NCI-H2029 (cell line): ENCODE results near the gene TRIM71.
"Not testable (repeated sequence)": the region's sequence is repeated elsewhere in the genome, so short reads cannot be mapped to it uniquely, and the experiment has no call there.

Experiments
- DNase-seq: peaks from one replicate; lab custom pipeline; 2025; lab: John Stamatoyannopoulos, UW

The TRIM71 gene

DNA sequence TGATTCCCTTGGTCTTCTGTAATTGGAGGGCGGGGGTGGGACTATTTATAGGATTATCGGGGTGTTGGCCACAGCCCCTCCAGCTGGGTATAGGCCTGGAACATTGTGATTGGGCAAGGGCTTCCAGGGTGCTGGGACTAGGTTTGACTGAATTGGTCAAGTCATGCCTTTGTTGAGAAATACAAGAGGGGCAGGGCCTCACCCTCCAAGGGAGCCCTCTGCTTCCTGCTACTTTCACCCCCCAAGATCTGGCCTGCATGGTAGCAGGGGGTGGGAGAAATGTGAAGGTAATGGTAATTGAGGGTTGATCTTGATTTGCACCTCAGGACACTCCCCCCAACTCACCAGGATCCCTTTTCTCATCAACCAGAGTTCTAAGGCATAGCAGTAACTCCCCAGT, 25.2 kb downstream of the TRIM71 start:
- DNase-seq = no peak

DNA sequence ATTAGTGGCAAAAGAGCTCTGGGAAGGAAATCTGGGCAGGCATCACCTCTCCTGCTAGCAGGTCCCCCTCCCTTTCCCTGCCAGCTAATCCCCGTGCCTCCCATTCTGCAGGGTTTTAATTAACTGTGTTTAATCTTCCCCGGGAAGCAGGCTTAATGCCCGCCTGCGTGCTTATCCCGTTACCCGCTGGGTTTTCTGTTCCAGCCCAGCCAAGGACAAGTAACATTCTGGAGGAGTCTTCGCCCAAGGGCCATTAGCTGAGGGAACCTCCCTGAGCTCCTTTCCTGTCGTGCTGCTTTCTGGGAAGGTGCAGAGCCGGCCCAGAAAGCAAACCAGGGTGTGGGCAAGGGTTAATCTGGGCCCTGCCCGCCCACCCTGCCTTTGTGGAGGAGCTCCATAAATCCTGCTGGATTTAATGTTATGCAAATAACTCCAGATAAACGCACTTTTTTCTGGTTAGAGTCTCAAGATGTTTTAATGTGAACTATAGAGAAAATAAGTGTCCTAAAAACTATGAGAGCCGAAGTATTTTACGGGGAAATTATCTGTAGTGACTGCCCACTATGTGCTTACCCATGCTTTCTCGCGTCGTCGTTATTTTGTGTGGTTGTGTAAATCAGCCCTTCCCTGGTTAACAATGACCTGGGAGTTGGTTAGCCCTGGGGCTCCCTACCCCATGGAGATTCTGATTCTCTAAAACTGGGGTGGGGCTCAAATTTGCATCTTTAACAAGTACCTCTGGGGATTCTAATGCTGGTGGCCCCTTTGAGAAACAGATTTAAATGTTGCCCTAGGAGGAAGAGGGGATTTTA, 25.9 kb downstream of the TRIM71 start:
- no peak for DNase-seq

DNA sequence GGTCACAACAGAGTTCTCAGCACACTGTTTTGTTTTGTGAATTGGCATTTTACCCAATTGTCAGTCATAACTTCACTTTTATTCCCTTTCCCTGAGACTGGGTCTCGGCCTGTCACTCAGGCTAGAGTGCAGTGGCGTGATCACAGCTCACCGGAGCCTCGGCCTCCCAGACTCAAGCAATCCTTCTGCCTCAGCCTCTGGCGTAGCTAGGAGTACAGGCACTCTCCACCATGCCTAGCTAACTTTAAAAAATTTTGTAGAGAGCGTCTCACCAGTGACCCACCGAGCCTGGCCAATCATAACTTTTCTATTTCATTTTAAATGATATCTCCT, 26.5 kb downstream of the TRIM71 start:
- no peak for DNase-seq

DNA sequence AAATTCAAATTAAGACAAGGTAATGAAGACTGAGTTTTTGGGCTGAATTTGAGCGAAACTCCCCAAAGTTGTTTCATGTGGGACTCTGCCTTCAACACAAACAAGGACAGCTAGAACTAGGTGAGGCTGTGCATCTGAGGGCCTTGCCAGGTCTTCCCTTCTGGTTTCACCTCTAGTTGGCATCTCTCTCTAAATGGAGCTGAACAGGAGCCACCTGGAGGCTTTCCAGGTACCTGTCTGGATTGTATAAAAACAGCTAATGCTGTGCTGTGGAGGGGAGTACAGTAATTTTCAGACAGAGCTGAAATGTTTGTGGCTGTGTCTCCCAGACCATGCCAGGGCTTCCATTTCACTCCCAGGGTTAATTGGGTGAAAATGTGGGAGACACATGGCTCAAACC, 27.1 kb downstream of the TRIM71 start:
- DNase-seq = peak; percentile 40

DNA sequence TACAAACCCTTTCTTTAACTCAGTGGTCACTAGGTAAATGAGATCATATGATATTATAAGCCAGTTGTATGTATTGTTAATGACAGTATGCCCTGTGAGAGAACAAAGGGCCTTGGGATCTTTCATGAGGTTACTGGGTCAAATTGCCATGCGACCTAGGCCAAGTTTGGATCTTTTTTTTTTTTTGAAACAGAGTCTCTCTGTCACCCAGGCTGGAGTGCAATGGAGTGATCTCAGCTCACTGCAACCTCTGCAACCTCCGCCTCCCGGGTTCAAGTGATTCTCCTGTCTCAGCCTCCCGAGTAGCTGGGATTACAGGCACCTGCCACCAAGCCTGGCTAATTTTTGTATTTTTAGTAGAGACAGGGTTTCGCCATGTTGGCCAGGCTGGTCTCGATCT, 27.7 kb downstream of the TRIM71 start:
- DNase-seq = not testable (repeated sequence)

DNA sequence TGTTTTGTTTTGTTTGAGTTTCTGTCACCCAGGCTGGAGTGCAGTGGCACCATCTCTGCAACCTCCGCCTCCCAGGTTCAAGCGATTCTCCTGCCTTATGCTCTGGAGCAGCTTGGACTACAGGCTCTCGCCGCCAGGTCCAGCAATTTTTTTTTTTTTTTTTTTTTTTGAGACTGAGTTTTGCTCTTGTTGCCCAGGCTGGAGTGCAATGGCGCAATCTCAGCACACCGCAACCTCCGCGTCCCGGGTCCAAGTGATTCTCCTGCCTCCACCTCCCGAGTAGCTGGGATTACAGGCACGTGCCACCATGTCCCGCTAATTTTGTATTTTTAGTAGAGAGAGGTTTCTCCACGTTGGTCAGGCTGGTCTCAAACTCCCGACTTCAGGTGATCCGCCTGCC, 29.2 kb downstream of the TRIM71 start:
- DNase-seq = not testable (repeated sequence)

DNA sequence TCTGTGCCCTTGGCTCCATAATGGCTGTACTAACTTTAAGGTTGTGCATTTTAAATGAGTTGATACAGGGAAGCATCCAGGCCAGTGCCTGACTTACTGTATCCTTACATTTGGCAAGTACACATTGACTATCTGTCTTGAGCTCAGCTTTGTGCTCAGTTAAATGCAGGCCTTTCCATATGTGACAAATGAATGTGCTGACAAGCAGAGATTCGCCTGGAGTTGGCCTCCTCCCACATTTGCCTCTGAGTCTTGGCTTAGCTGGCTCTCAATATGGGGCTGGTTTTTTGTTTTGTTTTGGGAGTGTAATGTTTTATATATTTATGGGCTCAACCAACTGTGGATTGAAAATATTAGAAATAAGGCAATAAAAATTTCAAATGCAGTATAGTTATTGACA, 29.7 kb downstream of the TRIM71 start:
- no peak for DNase-seq

DNA sequence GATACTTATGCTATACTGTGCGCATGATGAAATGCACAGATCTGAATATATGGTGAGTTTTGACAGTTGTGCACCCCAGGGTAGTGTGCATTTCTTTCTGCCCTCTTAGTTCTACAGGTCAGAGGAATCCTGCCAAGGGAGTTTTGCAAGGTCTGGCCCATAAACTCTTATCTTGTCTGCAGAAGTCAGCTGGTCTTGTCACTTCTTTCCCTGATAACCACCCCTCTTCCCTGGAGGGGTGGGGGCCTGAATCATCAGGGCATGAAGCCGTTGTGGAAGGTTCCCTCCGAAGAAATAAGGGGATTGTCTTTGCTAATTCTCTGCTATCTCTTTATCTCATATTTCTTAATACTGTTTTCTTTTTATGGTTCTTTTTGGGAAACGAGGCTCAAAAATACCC, 30.4 kb downstream of the TRIM71 start:
- no peak for DNase-seq

DNA sequence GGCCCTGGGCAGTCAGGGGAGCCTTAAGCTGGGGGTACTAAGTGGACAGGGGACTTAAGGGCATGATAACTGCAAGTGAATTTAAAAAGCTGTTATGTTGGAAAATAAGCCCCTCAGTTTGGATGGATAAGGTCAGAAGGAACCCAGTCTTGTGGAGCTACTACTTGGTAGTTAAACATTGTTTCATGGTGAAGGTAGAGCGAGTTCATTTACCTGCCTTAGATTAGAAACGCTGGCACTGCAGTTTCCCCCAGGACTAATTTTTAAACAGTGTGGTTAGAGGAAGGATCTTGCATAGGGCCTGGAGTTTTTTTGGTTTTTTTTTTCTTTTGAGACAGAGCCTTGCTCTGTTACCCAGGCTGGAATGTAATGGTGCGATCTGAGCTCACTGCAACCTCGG, 31.2 kb downstream of the TRIM71 start:
- no peak for DNase-seq

DNA sequence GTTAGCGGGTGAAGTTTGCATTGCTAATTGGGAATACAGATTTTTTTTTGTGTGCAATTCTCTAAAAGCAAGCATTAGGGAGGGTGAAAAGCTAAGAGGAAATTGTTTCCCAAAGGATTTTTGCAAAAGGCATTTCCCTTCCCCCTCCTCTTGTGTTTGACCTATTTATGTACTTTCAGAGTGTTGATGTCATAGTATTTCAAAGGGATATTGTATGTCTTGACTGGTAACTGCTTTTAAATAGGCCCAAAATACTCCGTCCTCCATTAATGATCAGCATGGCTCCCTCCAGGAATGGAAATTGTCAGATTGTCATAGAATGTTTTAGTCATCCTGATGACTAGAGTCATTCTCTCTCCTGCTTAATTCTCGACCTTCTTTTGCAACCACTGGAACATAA, 32.4 kb downstream of the TRIM71 start:
- DNase-seq = no peak

DNA sequence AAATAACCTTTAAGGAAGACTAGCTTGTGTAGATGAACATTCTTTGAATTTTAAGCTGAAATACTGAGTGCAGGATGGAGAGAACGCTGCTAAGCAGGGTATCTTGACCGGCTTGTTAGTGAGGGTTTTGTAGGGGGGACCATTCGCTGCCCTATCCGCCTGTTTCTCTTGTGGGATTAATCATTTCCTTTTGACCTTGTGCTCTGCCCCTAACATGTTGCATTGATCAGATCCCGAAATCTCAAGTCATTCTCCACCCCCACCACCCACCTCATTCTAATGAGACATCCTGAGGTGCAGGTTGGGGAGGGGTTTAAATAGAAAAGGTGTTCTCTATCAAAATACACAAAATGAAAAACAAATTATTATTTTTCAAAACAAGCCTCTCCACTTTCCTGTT, 32.8 kb downstream of the TRIM71 start:
- no peak for DNase-seq

DNA sequence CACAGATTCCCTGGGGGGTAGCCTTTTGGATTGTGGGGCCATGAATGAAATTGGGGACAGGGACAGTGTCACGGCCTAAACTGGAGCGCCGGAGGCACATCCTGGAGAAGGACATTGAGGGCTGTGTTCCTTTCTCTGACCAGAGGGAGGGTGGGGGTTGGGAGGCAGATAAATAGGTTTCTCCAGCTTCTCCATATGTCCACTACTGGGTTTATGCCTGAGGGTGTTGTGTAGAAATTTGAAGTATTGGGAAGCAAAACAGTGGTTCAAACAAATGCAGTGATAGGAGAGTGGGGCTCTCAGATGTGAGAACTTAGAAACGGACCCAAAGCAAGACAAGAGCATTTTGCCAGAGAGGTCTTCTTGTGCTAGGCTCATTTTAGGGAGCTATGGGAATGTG, 34.3 kb downstream of the TRIM71 start:
- DNase-seq = no peak

DNA sequence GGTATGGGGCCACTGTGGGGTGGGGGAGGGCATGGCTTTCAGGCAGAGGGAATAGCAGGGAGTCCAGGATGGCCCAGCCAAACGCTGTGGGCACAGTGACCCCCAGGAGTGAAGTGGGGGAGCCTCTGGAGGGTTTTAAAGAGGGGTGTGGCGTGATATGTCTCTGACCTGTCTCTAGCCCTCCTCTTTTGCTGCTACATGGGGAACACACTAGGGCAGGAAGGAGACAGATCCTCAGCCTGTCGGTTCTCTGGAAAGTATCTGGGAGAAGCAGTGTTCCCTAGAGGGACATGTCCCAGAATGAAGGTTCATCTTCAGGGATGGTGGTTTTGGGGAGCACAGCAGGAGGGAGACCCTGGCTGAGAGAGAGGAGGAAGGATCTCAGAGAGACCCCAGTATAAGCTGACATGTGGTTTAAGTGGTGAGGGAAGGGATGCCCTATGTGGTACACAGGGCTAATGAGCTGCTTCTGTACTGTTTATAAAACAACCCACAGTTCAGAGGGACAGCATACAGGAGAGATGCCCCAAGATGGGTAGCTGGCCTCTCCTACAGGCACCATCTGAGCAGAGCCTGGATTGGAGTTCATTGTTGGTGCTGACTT, 37.7 kb downstream of the TRIM71 start:
- no peak for DNase-seq

DNA sequence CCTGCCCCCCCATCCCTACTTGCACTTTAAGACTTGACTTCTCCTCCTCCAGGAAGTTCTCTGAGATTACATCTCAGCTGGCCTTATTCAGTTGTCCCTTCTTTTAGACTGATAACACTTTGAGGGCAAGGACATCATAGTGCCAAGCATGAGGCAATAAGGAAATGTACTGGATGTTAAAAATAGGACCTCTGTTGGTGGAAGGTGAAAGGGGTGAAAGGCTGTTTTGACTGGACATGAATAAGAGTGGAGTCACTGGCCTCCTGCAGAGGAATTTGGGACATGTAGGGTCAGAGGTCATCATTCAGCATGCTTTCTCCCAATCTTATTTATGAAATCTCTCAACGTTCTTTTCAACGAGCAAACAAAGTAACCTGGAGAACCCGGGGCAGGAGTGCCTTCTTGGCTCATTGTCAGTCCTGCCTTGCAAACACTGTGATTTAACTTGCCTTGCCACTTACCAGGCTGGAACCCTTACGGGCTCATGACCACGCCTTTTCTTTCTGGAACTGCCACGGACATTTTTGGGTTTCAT, 38.6 kb downstream of the TRIM71 start:
- no peak for DNase-seq

DNA sequence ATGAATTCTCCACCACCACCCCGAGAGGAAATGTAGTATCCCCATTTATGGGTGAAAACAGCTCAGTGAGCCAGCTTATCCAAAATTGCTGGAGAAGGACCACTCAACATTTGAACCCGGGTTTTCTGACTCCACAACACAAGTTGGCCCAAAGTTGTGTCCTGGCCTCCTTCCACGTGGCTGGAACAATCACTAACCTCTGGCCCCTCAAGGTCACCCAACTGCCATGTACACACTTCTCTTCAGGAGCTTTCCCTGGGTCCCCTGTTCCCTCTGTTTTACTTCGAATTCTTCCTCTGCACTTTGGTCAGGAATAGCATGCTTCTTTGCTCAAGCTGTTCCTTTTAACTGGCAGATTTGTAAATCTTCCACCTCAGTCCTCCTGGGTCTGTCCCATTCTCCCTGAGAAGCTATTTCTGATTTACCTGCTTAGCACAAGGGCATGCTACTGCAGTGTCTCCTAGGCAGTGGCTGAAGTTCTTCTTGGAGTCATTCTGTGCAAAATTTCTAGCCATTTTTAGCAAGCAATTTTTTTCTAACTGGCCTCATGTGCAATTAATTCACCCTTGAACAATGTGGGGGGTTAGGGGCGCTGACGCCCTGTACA, 39.2 kb downstream of the TRIM71 start:
- DNase-seq = no peak

DNA sequence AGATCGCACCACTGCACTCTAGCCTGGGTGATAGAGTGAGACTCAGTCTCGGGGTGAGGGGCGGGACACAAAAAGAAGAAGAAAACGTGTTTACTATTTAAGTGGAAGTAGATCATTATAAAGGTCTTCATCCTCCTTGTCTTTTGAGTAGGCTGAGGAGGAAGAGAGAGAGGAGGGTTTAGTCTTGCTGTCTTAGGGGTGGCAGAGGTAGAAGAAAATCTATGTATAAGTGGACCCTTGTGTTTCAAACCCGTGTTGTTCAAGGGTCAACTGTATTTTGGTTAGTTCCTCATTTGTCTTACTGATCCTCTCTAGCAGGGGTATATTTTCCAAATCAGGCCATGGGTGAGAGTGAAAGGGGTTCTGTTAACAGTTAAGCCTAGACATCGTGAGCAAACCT, 40.1 kb downstream of the TRIM71 start:
- no peak for DNase-seq

DNA sequence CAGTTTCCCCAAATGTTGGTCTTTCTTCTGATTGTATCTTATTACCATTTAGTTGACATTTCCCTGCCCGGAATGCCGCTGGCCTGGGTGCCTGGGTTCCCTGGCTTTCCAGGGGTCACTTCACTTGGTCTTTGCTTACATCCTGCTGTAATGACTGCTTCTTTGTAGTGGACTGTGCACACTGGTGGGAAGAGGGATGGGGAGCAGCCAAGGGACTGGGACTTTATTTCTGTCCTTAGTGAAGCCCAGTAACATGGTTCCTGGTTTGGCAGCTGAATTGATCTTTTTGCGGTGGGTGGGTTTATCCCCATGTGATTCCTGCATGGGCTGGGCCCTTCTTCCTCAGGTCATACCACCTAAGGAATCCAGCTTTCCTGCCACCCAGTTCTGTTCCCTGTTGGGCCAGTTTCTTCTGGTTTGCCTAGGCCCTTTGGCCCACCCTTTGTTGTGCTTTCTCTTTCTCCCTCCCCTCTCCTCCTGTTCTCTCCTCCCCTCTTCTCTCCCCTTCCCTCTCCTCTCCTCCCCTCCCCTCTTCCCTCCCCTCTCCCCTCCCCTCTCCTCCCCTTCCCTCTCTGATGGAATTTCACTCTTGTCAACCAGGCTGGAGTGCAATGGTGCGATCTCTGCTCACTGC, 41.9 kb downstream of the TRIM71 start:
- no peak for DNase-seq

DNA sequence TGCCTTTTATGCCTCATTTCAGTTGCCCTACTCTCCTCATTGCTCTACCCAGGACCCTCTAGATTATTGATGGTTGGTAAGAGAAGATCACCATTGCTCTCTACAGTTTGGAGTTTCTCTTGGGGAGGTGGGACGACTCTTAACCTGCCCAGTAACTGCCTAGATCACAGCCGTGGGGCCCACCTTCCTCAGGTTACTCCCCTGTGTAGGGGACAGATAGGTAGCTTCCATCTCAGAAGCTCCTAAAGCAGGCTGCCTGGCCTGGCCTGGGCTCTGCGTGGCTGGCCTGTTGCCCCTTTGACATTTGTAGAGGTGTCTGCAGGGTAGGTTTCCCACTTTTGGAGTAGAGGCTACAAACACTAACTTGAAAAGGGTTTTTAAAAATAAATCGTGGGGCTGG, 42.7 kb downstream of the TRIM71 start:
- DNase-seq = no peak

DNA sequence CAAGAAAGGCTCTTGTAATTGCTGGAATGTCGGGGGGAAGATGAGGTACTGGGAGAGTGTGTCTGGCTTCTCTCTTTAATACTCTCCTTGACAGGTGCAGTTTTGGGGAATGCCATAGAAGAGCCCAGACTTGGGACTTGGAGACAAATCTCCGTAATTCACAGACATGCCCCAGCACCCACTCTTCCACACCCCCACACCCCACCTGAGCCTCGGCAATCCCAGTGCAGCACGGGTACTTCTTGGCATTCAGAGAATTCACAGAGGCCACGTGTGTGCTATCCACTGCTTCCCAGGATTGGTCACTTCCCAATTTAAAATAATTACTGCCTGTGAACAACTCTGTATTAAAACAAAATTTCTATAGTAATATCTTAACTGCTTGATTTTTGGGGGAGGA, 43.9 kb downstream of the TRIM71 start:
- DNase-seq = no peak

DNA sequence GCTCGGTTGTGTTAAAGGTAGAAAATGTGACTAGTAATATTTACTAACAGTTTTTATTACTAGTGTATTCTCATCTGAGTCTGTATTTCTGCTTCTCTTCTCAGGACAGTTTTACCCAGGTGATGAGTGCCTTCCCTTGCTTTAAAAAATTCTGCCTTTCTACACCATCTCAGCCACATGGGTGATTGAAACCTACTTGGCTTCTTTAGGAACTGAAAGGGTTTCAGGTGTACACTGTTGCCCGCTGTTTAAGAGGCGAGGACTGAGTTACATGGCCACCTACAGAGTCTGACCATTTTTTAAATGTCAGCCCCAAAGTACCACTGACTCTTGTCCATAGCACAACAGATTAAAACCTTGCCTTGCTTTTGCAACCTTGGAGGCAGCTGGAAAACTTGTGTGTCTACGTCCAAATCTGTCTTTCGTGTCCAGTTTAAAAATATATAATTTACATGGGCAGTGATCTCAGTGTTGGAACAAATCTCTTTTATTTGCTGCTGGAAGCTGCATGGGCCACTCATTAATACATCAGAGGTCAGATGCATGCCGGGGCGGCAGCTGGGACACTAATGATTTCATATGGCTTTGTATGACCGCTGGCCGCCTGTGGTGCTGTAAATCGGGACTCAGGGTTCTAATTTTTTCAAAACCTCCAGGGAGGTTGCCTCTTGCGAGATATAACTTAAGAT, 44.6 kb downstream of the TRIM71 start:
- no peak for DNase-seq

DNA sequence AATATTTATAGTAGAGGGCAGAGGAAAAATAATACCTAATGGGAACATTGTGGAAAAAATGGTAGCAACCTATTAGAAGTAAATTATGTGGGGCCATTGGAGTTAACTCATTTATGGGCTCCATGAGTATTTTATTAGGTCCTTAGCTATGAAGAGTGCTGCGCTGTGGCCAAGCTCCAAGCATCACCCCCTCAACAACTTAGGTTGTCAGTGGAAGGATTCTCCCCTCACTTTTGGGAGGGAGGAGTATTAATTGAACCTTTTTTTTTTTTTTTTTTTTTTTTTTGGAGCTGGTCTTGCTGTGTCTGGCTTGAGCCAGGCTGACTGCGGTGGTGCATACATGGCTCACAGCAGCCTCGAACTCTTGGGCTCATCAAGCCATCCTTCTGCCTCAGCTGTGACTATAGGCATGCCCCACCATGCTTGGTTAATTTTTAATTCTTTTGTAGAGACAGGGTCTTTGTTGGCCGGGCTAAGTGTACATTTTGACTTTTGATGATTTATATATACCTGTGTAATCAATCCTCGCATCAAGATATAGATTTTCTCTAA, 45.2 kb downstream of the TRIM71 start:
- DNase-seq = no peak

DNA sequence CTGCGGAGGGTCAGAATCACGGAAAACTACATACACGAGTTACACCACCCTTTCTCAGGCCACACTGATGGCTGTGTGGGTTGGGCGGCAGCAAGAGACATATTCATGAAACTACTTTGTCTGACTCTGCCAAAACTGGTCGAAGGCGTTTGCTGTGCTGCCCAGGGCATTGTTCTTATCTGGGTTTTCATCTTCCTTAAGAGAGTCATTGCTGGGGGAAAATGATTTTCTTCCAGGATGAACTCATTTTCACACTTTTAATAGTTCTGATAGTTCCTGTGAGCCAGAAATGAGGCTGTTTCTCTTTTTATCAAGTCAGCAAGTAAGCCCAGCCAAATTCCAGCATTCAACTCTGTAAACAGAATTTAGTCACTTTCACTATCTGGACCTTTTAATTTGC, 47.6 kb downstream of the TRIM71 start:
- DNase-seq = no peak
